K562 (cell line): Measurements from ENCODE around the gene AIFM3. TPM values are rescaled to one million over a fixed set of nuclear protein-coding genes. Genes with fewer than 3 reads are reported as not detected.
A peak's percentile ranks its signal among the peaks of the same experiment; 100 is the strongest.

ENCODE experiments used
- C11orf30 ChIP-seq: fragments of 450-650 bp; IDR thresholded peaks from 2 replicates; pipeline ENCODE4 v1.6.1; 2016; ENCODE audit warnings: low read depth, mild to moderate bottlenecking
- GABPB1 ChIP-seq: sonication (generic); formaldehyde crosslinking; IDR thresholded peaks from 2 replicates; pipeline ENCODE4 v1.8.0; 2022; ENCODE audit warnings: mild to moderate bottlenecking, missing genetic modification reagents
- MBD2 ChIP-seq: sonication (generic); IDR thresholded peaks from 2 replicates; pipeline ENCODE4 v1.6.1; 2016; ENCODE audit warnings: low read depth, borderline replicate concordance
- MXI1 ChIP-seq: IDR thresholded peaks from 2 replicates; pipeline ENCODE4 v1.6.1; 2011; ENCODE audit warnings: low read depth, mild to moderate bottlenecking, improper control_type of control experiment, low read length
- OTX1 ChIP-seq: fragments of 450-650 bp; formaldehyde crosslinking; IDR thresholded peaks from 2 replicates; pipeline ENCODE4 v1.4.0; 2022; ENCODE audit warnings: mild to moderate bottlenecking
- RBM17 ChIP-seq: fragments of 200-400 bp; formaldehyde crosslinking; IDR thresholded peaks from 2 replicates; pipeline ENCODE4 v1.6.1; 2017; ENCODE audit warnings: low read depth, mild to moderate bottlenecking, low read length, borderline replicate concordance
- RCOR1 ChIP-seq, 2 experiments: IDR thresholded peaks; 2 replicates each; pipeline ENCODE4 v1.6.1; 2012; ENCODE audit warnings: low read depth in 2 of 2, low read length in 2 of 2, borderline replicate concordance in 1 of 2, improper control_type of control experiment in 1 of 2
- SIRT6 ChIP-seq: IDR thresholded peaks from one replicate; pipeline ENCODE4 v1.6.1; 2012; ENCODE audit warnings: low read depth, mild to moderate bottlenecking, control low read depth, inconsistent platforms, low read length, moderate library complexity
- ZC3H4 ChIP-seq: sonication (generic); formaldehyde crosslinking; IDR thresholded peaks from 2 replicates; pipeline ENCODE4 v1.9.0; 2021; ENCODE audit warnings: missing genetic modification reagents, borderline replicate concordance
- ZNF23 ChIP-seq: fragments of 250-450 bp; sonication (Bioruptor Pico); IDR thresholded peaks from 2 replicates; pipeline ENCODE4 v1.4.0; 2020; ENCODE audit warnings: mild to moderate bottlenecking
- ZNF347 ChIP-seq: fragments of 450-650 bp; formaldehyde crosslinking; IDR thresholded peaks from 2 replicates; pipeline ENCODE4 v1.4.0; 2020; ENCODE audit warnings: low read depth, mild to moderate bottlenecking, moderate library complexity
- ZNF436 ChIP-seq: fragments of 250-450, 450-650 bp; sonication (Bioruptor Pico); formaldehyde crosslinking; IDR thresholded peaks from 2 replicates; pipeline ENCODE4 v1.7.0; 2020; ENCODE audit warnings: mild to moderate bottlenecking
- ZNF445 ChIP-seq: fragments of 250-450 bp; sonication (Bioruptor Pico); IDR thresholded peaks from 2 replicates; pipeline ENCODE4 v1.4.0; 2020; ENCODE audit warnings: low read depth, mild to moderate bottlenecking, moderate library complexity
- ZNF561 ChIP-seq: fragments of 450-650 bp; formaldehyde crosslinking; conservative IDR thresholded peaks from 2 replicates; pipeline ENCODE4 v1.4.0; 2020; ENCODE audit warnings: mild to moderate bottlenecking, moderate library complexity
- polyA plus RNA-seq, 8 experiments: library from polyadenylated mRNA; depleted of rRNA in 4 of 8; stranded (reverse) in 5 of 8; unstranded in 3 of 8; fragments of >200 nt; fragmentation: Nextera tagmentation in 2 of 8; fragmentation: Illumina TruSeq in 1 of 8; extraction: Ambion mirVana in 2 of 8; extraction: Trizol in 1 of 8; gene quantifications; 2 replicates each; pipeline versions ENCODE4 v1.2.1 to v1.2.3, GENCODE V29; 2011 to 2014; ENCODE audit warnings: inconsistent platforms in 1 of 8, missing spikeins in 1 of 8
- total RNA-seq, 7 experiments: library from RNA; depleted of rRNA in 6 of 7; stranded (reverse); fragments of >200 nt in 6 of 7; fragmentation: Illumina TruSeq in 2 of 7; extraction: Trizol in 2 of 7; gene quantifications; 2 replicates each; pipeline versions ENCODE4 v1.2.1 to v1.2.3, GENCODE V29; 2011 to 2021; ENCODE audit warnings: low replicate concordance in 1 of 7
- TF ChIP-seq, protein P1 (sequence below): sonication (generic); formaldehyde crosslinking; IDR thresholded peaks from 2 replicates; pipeline ENCODE4 v1.8.1; 2023; ENCODE audit warnings: missing genetic modification reagents, mild to moderate bottlenecking, borderline replicate concordance
- TF ChIP-seq, protein P2 (sequence below): fragments of 250-450 bp; sonication (Bioruptor Pico); IDR thresholded peaks from 2 replicates; pipeline ENCODE4 v1.8.0; 2022; ENCODE audit warnings: moderate library complexity, mild to moderate bottlenecking, inconsistent platforms
- TF ChIP-seq, protein P3 (sequence below): fragments of 450-650 bp; IDR thresholded peaks from 2 replicates; pipeline ENCODE4 v1.7.1; 2018; ENCODE audit warnings: mild to moderate bottlenecking, low read depth; ENCODE audit not compliant: partially characterized antibody
- TF ChIP-seq, protein P4 (sequence below): fragments of 450-650 bp; formaldehyde crosslinking; IDR thresholded peaks from 2 replicates; pipeline ENCODE4 v1.4.0; 2022; ENCODE audit warnings: mild to moderate bottlenecking, moderate library complexity

The AIFM3 gene
- total and polyA plus RNA-seq, 9 of the 15 experiments (the other 6 are each of a cell fraction or from before 2014, with no cell fraction given), result 0.03 to 0.20 (median 0.07) TPM; not detected in 1

DNA sequence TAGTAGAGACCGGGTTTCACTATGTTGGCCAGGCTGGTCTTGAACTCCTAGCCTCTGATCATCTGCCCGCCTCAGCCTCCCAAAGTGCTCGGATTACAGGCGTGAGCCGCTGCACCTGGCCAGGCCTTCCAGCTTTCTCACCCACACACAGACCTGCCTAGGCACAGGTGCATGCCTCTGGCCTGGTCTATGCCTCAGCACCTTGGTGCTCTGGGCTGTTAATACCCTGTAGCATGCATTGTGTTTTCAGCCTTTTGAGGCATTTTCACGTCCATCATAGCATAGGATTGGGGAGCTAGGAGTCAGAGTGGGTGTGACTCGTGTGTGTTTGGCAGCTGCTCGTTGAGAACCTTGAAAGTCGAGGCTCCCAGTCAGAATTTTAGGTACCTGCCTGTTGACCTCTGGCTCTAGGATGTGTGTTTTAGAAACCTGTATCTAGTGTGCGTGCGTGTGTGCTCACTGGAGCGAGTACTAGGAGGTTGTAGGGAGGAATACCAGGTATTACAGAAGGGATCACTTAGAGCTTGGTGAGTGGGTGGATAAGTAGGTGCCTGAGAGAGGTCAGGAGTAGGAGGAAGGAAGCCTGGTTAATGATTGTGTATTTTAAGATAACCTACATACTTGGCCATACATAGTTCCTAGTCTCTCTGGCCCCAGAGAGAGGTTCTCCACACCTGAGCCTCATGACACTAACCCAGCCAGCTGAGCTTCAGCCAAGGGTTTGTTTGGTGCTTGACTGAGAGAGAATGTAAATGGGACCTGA lies 29.8 kb upstream of the AIFM3 start (continued):
- TF ChIP-seq, protein P1, sequence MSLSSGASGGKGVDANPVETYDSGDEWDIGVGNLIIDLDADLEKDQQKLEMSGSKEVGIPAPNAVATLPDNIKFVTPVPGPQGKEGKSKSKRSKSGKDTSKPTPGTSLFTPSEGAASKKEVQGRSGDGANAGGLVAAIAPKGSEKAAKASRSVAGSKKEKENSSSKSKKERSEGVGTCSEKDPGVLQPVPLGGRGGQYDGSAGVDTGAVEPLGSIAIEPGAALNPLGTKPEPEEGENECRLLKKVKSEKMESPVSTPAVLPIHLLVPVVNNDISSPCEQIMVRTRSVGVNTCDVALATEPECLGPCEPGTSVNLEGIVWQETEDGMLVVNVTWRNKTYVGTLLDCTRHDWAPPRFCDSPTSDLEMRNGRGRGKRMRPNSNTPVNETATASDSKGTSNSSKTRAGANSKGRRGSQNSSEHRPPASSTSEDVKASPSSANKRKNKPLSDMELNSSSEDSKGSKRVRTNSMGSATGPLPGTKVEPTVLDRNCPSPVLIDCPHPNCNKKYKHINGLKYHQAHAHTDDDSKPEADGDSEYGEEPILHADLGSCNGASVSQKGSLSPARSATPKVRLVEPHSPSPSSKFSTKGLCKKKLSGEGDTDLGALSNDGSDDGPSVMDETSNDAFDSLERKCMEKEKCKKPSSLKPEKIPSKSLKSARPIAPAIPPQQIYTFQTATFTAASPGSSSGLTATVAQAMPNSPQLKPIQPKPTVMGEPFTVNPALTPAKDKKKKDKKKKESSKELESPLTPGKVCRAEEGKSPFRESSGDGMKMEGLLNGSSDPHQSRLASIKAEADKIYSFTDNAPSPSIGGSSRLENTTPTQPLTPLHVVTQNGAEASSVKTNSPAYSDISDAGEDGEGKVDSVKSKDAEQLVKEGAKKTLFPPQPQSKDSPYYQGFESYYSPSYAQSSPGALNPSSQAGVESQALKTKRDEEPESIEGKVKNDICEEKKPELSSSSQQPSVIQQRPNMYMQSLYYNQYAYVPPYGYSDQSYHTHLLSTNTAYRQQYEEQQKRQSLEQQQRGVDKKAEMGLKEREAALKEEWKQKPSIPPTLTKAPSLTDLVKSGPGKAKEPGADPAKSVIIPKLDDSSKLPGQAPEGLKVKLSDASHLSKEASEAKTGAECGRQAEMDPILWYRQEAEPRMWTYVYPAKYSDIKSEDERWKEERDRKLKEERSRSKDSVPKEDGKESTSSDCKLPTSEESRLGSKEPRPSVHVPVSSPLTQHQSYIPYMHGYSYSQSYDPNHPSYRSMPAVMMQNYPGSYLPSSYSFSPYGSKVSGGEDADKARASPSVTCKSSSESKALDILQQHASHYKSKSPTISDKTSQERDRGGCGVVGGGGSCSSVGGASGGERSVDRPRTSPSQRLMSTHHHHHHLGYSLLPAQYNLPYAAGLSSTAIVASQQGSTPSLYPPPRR (CRISPR knock-in tag), result no peak
- TF ChIP-seq OTX1 (CRISPR knock-in tag) (no peak), ZNF561 (no peak), ZC3H4 (CRISPR knock-in tag) (peak; percentile 23; the same call in 1 of the 2 replicates), MXI1 (no peak), GABPB1 (CRISPR knock-in tag) (peak; percentile 46; the same call in 1 of the 2 replicates), MBD2 (no peak), ZNF445 (CRISPR knock-in tag) (no peak), RCOR1 (IDR thresholded peaks at IDR 0.05; ENCODE audit: borderline replicate concordance in 1 of 2, low read depth in 2 of 2, low read length in 2 of 2) (no peak; a peak in 1 of 4 replicates), SIRT6 (no peak), ZNF436 (CRISPR knock-in tag) (peak; percentile 56; the same call in 1 of the 2 replicates), RBM17 (no peak), ZNF347 (CRISPR knock-in tag) (no peak), ZNF23 (CRISPR knock-in tag) (no peak), C11orf30 (no peak)
- TF ChIP-seq, protein P2, sequence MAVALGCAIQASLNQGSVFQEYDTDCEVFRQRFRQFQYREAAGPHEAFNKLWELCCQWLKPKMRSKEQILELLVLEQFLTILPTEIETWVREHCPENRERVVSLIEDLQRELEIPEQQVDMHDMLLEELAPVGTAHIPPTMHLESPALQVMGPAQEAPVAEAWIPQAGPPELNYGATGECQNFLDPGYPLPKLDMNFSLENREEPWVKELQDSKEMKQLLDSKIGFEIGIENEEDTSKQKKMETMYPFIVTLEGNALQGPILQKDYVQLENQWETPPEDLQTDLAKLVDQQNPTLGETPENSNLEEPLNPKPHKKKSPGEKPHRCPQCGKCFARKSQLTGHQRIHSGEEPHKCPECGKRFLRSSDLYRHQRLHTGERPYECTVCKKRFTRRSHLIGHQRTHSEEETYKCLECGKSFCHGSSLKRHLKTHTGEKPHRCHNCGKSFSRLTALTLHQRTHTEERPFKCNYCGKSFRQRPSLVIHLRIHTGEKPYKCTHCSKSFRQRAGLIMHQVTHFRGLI, result no peak
- TF ChIP-seq, protein P3, sequence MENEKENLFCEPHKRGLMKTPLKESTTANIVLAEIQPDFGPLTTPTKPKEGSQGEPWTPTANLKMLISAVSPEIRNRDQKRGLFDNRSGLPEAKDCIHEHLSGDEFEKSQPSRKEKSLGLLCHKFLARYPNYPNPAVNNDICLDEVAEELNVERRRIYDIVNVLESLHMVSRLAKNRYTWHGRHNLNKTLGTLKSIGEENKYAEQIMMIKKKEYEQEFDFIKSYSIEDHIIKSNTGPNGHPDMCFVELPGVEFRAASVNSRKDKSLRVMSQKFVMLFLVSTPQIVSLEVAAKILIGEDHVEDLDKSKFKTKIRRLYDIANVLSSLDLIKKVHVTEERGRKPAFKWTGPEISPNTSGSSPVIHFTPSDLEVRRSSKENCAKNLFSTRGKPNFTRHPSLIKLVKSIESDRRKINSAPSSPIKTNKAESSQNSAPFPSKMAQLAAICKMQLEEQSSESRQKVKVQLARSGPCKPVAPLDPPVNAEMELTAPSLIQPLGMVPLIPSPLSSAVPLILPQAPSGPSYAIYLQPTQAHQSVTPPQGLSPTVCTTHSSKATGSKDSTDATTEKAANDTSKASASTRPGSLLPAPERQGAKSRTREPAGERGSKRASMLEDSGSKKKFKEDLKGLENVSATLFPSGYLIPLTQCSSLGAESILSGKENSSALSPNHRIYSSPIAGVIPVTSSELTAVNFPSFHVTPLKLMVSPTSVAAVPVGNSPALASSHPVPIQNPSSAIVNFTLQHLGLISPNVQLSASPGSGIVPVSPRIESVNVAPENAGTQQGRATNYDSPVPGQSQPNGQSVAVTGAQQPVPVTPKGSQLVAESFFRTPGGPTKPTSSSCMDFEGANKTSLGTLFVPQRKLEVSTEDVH, result no peak
- TF ChIP-seq, protein P4, sequence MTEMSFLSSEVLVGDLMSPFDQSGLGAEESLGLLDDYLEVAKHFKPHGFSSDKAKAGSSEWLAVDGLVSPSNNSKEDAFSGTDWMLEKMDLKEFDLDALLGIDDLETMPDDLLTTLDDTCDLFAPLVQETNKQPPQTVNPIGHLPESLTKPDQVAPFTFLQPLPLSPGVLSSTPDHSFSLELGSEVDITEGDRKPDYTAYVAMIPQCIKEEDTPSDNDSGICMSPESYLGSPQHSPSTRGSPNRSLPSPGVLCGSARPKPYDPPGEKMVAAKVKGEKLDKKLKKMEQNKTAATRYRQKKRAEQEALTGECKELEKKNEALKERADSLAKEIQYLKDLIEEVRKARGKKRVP (CRISPR knock-in tag), result no peak
